VCaP (cell line): ENCODE data around the gene IRF1.

Source experiments
- H3K27ac ChIP-seq: fragments of 450-650 bp; 2 replicates; pipeline ENCODE4 v1.5.1; 2017
- CTCF ChIP-seq: fragments of 450-650 bp; conservative IDR thresholded peaks from 2 replicates; pipeline ENCODE4 v1.5.1; 2017; ENCODE audit warnings: mild to moderate bottlenecking, moderate library complexity

Gene IRF1

GRCh38 chr5:132463811-132464155 is 26.8 kb downstream of the IRF1 start:
- no peak for TF ChIP-seq CTCF
- H3K27ac ChIP-seq: peak overlapping the region; percentile 42; the same call in 1 of the 2 replicates

GRCh38 chr5:132462856-132463745 is 27.5 kb downstream of the IRF1 start:
- TF ChIP-seq CTCF: no peak
- H3K27ac ChIP-seq: peak overlapping the region; percentile 42; the same call in 1 of the 2 replicates

GRCh38 chr5:132462333-132462732 is 28.2 kb downstream of the IRF1 start:
- H3K27ac ChIP-seq: peak overlapping the region; percentile 42; the same call in 1 of the 2 replicates
- no peak for TF ChIP-seq CTCF

- no peak for TF ChIP-seq CTCF
- H3K27ac ChIP-seq: no peak overlapping the region
These were observed 29.0 kb downstream of the IRF1 start for GRCh38 chr5:132461569-132462070.

GRCh38 chr5:132460846-132461568 is 29.6 kb downstream of the IRF1 start:
- no peak overlapping the region for H3K27ac ChIP-seq
- TF ChIP-seq CTCF: no peak

GRCh38 chr5:132459983-132460838 is 30.4 kb downstream of the IRF1 start:
- TF ChIP-seq CTCF: no peak
- no peak overlapping the region for H3K27ac ChIP-seq
